GM12878 (cell line): ENCODE measurements around the gene GATA2. TPM values are rescaled to one million over a fixed set of nuclear protein-coding genes. Genes with fewer than 3 reads are reported as not detected.

Experiments
- ATAC-seq: fragments of 200-7000 bp; cut with Tn5 transposase; 3 replicates; pipeline ENCODE4 v1.9.1; 2020; ENCODE audit warnings: mild to moderate bottlenecking, moderate library complexity
- BruUV-seq: library from RNA; stranded (reverse); fragments of 400-500 nt; replicated peaks from 2 replicates; lab custom pipeline; 2021; lab: Mats Ljungman, UMichigan
- CTCF ChIA-PET: fragments of 300-600 bp; sonication (Branson Sonifier 250); formaldehyde crosslinking; extraction: SDS; loops from one replicate; lab custom pipeline; 2021; ENCODE audit warnings: inconsistent platforms; lab: Yijun Ruan, JAX
- POLR2A ChIA-PET: fragments of 350-600 bp; formaldehyde crosslinking; extraction: SDS; loops from one replicate; lab custom pipeline; 2021; ENCODE audit warnings: inconsistent platforms; lab: Charles Lee
- RAD21 ChIA-PET: fragments of 300-600 bp; sonication (Branson Sonifier 250); formaldehyde crosslinking; loops from one replicate; lab custom pipeline; 2023; ENCODE audit warnings: antibody characterized with exemption; ENCODE audit not compliant: unreplicated experiment; lab: Charles Lee
- SMC1A ChIA-PET: fragments of 300-600 bp; sonication (Branson Sonifier 250); formaldehyde crosslinking; loops from one replicate; lab custom pipeline; 2023; ENCODE audit not compliant: unreplicated experiment, uncharacterized antibody; lab: Charles Lee
- DNase-seq: peaks from one replicate; pipeline ENCODE4 v3.0.0-alpha.2; 2011; ENCODE audit warnings: low read depth, low spot score
- FAIRE-seq: peaks from 3 replicates; lab custom pipeline; 2011; peaks lifted over from hg19 to GRCh38; lab: Jason Lieb, UNC
- H2AFZ ChIP-seq: 2 replicates; pipeline ENCODE4 v1.6.0; 2011; ENCODE audit warnings: low read depth, low read length, control low read depth; ENCODE audit not compliant: control insufficient read depth
- H3K27ac ChIP-seq: 2 replicates; pipeline ENCODE4 v1.5.1; 2011; ENCODE audit warnings: control low read depth; ENCODE audit not compliant: control insufficient read depth, insufficient read depth
- H3K27me3 ChIP-seq, 2 experiments: replicated peaks in 1 of 2; 2 replicates each; pipeline versions ENCODE4 v1.6.0 to v1.6.1; 2011; ENCODE audit warnings: low read length in 1 of 2; ENCODE audit not compliant: control insufficient read depth in 2 of 2, insufficient read depth in 2 of 2
- H3K36me3 ChIP-seq, 2 experiments: 2 replicates each; pipeline ENCODE4 v1.5.1; 2011; ENCODE audit warnings: low read length in 1 of 2; ENCODE audit not compliant: control insufficient read depth in 2 of 2, insufficient read depth in 2 of 2
- H3K4me1 ChIP-seq: 2 replicates; pipeline ENCODE4 v1.6.1; 2011; ENCODE audit warnings: mild to moderate bottlenecking, low read length, moderate library complexity, mixed read lengths; ENCODE audit not compliant: control insufficient read depth, insufficient read depth
- H3K4me2 ChIP-seq: 2 replicates; pipeline ENCODE4 v1.6.0; 2011; ENCODE audit warnings: control low read depth; ENCODE audit not compliant: control insufficient read depth, insufficient read depth
- H3K4me3 ChIP-seq: fragments of 200-600 bp; sonication (generic); 2 replicates; pipeline ENCODE4 v1.5.1; 2016
- H3K79me2 ChIP-seq: 2 replicates; pipeline ENCODE4 v1.6.0; 2011; ENCODE audit warnings: low read length; ENCODE audit not compliant: control insufficient read depth, insufficient read depth
- H3K9ac ChIP-seq: 2 replicates; pipeline ENCODE4 v1.8.0; 2011; ENCODE audit warnings: low read length, control low read depth, mixed read lengths; ENCODE audit not compliant: control insufficient read depth, insufficient read depth
- H3K9me3 ChIP-seq: replicated peaks from 3 replicates; pipeline ENCODE4 v1.5.1; 2011; ENCODE audit warnings: mild to moderate bottlenecking, low read length; ENCODE audit not compliant: control insufficient read depth, insufficient read depth
- H4K20me1 ChIP-seq: 2 replicates; pipeline ENCODE4 v1.6.0; 2011; ENCODE audit not compliant: control insufficient read depth, insufficient read depth
- KAT2A ChIP-seq: conservative IDR thresholded peaks from 2 replicates; pipeline ENCODE4 v1.6.1; 2011; ENCODE audit warnings: low read depth, low read length; ENCODE audit not compliant: control insufficient read depth
- LARP7 ChIP-seq: fragments of 450-650 bp; IDR thresholded peaks from 2 replicates; pipeline ENCODE4 v1.6.1; 2017; ENCODE audit warnings: mild to moderate bottlenecking
- NFYB ChIP-seq: IDR thresholded peaks from 2 replicates; pipeline ENCODE4 v1.6.1; 2011; ENCODE audit warnings: low read depth, mild to moderate bottlenecking, low read length, improper control_type of control experiment, moderate library complexity; ENCODE audit not compliant: insufficient read depth
- PBX3 ChIP-seq: IDR thresholded peaks from 2 replicates; pipeline ENCODE4 v1.6.1; 2011; ENCODE audit warnings: mild to moderate bottlenecking, low read depth, low read length, moderate library complexity; ENCODE audit not compliant: insufficient replicate concordance
- RELA ChIP-seq: fragments of 450-650 bp; IDR thresholded peaks from 2 replicates; pipeline ENCODE4 v1.8.0; 2014; ENCODE audit warnings: borderline replicate concordance; ENCODE audit not compliant: partially characterized antibody
- SMC3 ChIP-seq: IDR thresholded peaks from 2 replicates; pipeline ENCODE4 v1.6.1; 2011; ENCODE audit warnings: low read length, improper control_type of control experiment, borderline replicate concordance
- WGBS: methylation state at CpG from one replicate; pipeline ENCODE4 v1.1.6; 2016; ENCODE audit warnings: low lambda C conversion rate; ENCODE audit not compliant: insufficient replicate concordance, insufficient coverage; ENCODE audit errors: missing lambda C conversion rate; 5-methylcytosine and 5-hydroxymethylcytosine counted together
- in situ Hi-C: fragments of 300-500 bp; cut with MboI; formaldehyde crosslinking; loops from 9 replicates; pipeline ENCODE4 v1.14.3; 2018; ENCODE audit warnings: mixed read lengths
- intact Hi-C: fragments of 100-400 bp; cut with micrococcal nuclease; formaldehyde crosslinking; loops from one replicate; pipeline ENCODE4 v1.14.2; 2022; ENCODE audit not compliant: unreplicated experiment
- polyA plus RNA-seq, 11 experiments: library from polyadenylated mRNA; depleted of rRNA in 4 of 11; unstranded in 6 of 11; stranded (reverse) in 5 of 11; fragments of >200 nt; fragmentation: Nextera tagmentation in 4 of 11; fragmentation: Illumina TruSeq in 1 of 11; extraction: Ambion mirVana in 4 of 11; extraction: Trizol in 1 of 11; gene quantifications; 1 replicate in 1 of 11; 2 replicates in 10 of 11; pipeline versions ENCODE4 v1.2.1 to v1.2.3, GENCODE V29; 2011 to 2016; ENCODE audit warnings: inconsistent platforms in 2 of 11, missing spikeins in 2 of 11, low read depth in 1 of 11
- total RNA-seq, 4 experiments: library from RNA; depleted of rRNA in 3 of 4; stranded (reverse); fragments of >200 nt in 3 of 4; fragmentation: Illumina TruSeq in 1 of 4; extraction: Trizol in 1 of 4; gene quantifications; 2 replicates each; pipeline versions ENCODE4 v1.2.1 to v1.2.3, GENCODE V29; 2013 to 2021
- TF ChIP-seq, protein P1 (sequence below): IDR thresholded peaks from 2 replicates; pipeline ENCODE4 v1.6.1; 2012; ENCODE audit warnings: low read depth, low read length, improper control_type of control experiment

GATA2 gene
- total and polyA plus RNA-seq, 10 of the 15 experiments (the other 5 are each of a cell fraction or from before 2014, with no cell fraction given), result 0.56 TPM; not detected in 9

- WGBS, result 14% methylated on average over 15 of the region's 16 CpGs
- DNase-seq, result no peak
- intact Hi-C loops (no loop called here), in situ Hi-C loops (no loop called here)
- Histone ChIP-seq H2AFZ (no peak overlapping the region), H3K36me3 (no peaks in the 10 kb centered on the region), H3K4me1 (no peaks in the 10 kb centered on the region), H3K27ac (no peak overlapping the region), H3K4me2 (no peak overlapping the region), H3K9me3 (no peaks in the 10 kb centered on the region; the same call in 2 of the 3 replicates), H3K4me3 (no peak overlapping the region), H4K20me1 (no peaks in the 10 kb centered on the region), H3K27me3 (peaks cover 3 to 5% of the 10 kb centered on the region in 2 experiments), H3K9ac (no peak overlapping the region), H3K79me2 (no peaks in the 10 kb centered on the region)
- TF ChIP-seq KAT2A, result no peak
- TF ChIP-seq PBX3, result no peak
- no peak for TF ChIP-seq LARP7
- TF ChIP-seq, protein P1, sequence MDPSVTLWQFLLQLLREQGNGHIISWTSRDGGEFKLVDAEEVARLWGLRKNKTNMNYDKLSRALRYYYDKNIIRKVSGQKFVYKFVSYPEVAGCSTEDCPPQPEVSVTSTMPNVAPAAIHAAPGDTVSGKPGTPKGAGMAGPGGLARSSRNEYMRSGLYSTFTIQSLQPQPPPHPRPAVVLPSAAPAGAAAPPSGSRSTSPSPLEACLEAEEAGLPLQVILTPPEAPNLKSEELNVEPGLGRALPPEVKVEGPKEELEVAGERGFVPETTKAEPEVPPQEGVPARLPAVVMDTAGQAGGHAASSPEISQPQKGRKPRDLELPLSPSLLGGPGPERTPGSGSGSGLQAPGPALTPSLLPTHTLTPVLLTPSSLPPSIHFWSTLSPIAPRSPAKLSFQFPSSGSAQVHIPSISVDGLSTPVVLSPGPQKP, result no peak
- no peak for TF ChIP-seq SMC3
- no peak for TF ChIP-seq NFYB
- no peak for TF ChIP-seq RELA
- POLR2A ChIA-PET, result no interaction called here
- RAD21 ChIA-PET, result no interaction called here
- no peak for FAIRE-seq
- SMC1A ChIA-PET, result no interaction called here
- CTCF ChIA-PET, result no interaction called here
- no TSS peak for BruUV-seq
- no peak; the same call in 2 of the 3 replicates for ATAC-seq
Observed at GRCh38 chr3:128455786-128456748, 36.9 kb downstream of the GATA2 start.
